ENCODE measurements around the gene OXT. TPM values are rescaled to one million over a fixed set of nuclear protein-coding genes. Genes with fewer than 3 reads are reported as not detected.

OXT gene
- total and polyA plus RNA-seq, 2 of the 13 experiments (the other 11 are each of a cell fraction or from before 2014, with no cell fraction given), result not detected

- TF ChIP-seq, protein P1, sequence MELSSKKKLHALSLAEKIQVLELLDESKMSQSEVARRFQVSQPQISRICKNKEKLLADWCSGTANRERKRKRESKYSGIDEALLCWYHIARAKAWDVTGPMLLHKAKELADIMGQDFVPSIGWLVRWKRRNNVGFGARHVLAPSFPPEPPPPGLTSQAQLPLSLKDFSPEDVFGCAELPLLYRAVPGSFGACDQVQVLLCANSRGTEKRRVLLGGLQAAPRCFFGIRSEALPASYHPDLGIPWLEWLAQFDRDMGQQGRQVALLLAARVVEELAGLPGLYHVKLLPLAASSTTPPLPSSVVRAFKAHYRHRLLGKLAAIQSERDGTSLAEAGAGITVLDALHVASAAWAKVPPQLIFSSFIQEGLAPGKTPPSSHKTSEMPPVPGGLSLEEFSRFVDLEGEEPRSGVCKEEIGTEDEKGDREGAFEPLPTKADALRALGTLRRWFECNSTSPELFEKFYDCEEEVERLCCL (CRISPR knock-in tag; IDR thresholded peaks at IDR 0.05; ENCODE audit: borderline replicate concordance), result peak; percentile 20
- TF ChIP-seq ZNF670 (CRISPR knock-in tag; IDR thresholded peaks at IDR 0.05; ENCODE audit: borderline replicate concordance) (peak; percentile 98; the same call in 1 of the 2 replicates), SMAD1 (CRISPR knock-in tag; IDR thresholded peaks at IDR 0.05; ENCODE audit: borderline replicate concordance, low read depth) (peak; percentile 99), ZBTB1 (CRISPR knock-in tag; IDR thresholded peaks at IDR 0.05; ENCODE audit: borderline replicate concordance) (0 out of 2 replicates have a peak, but pooled peaks have one; percentile 17), ZNF672 (CRISPR knock-in tag; IDR thresholded peaks at IDR 0.05) (peak; percentile 80; the same call in 1 of the 2 replicates), ZNF580 (CRISPR knock-in tag; IDR thresholded peaks at IDR 0.05; ENCODE audit: borderline replicate concordance, low read depth) (peak; percentile 47; the same call in 1 of the 2 replicates), ZNF333 (CRISPR knock-in tag; IDR thresholded peaks at IDR 0.05; ENCODE audit: borderline replicate concordance) (peak; percentile 80; the same call in 1 of the 2 replicates), GATAD2A (CRISPR knock-in tag; IDR thresholded peaks at IDR 0.05) (no peak), ZNF792 (CRISPR knock-in tag; IDR thresholded peaks at IDR 0.05) (peak; percentile 89; the same call in 1 of the 2 replicates), U2AF1 (optimal IDR thresholded peaks at IDR 0.05; ENCODE audit: low read depth, low read length) (peak; percentile 79), SMAD9 (CRISPR knock-in tag; IDR thresholded peaks at IDR 0.05) (peak; percentile 83; the same call in 1 of the 2 replicates), ZNF562 (CRISPR knock-in tag; IDR thresholded peaks at IDR 0.05; ENCODE audit: borderline replicate concordance) (no peak), ZBTB25 (CRISPR knock-in tag; IDR thresholded peaks at IDR 0.05) (peak; percentile 82), EZH2 (conservative IDR thresholded peaks at IDR 0.05; ENCODE audit: low read depth, low read length) (no peak), HES4 (CRISPR knock-in tag; IDR thresholded peaks at IDR 0.05; ENCODE audit: borderline replicate concordance) (peak; percentile 98), ZNF34 (CRISPR knock-in tag; IDR thresholded peaks at IDR 0.05; ENCODE audit: borderline replicate concordance) (peak; percentile 73; the same call in 1 of the 2 replicates), ZNF772 (CRISPR knock-in tag; IDR thresholded peaks at IDR 0.05) (peak; percentile 93), KAT7 (CRISPR knock-in tag; IDR thresholded peaks at IDR 0.05; ENCODE audit: borderline replicate concordance) (peak; percentile 93), ZNF883 (CRISPR knock-in tag; IDR thresholded peaks at IDR 0.05; ENCODE audit: not compliant biosample characterization) (peak; percentile 95), IKZF1 (IDR thresholded peaks at IDR 0.05) (no peak), SYNCRIP (IDR thresholded peaks at IDR 0.05; ENCODE audit: insufficient read depth, low read depth, low read length) (no peak), YEATS4 (CRISPR knock-in tag; IDR thresholded peaks at IDR 0.05; ENCODE audit: borderline replicate concordance) (peak; percentile 100), ZNF414 (CRISPR knock-in tag; IDR thresholded peaks at IDR 0.05) (peak; percentile 71; the same call in 1 of the 2 replicates)
- TF ChIP-seq, protein P2, sequence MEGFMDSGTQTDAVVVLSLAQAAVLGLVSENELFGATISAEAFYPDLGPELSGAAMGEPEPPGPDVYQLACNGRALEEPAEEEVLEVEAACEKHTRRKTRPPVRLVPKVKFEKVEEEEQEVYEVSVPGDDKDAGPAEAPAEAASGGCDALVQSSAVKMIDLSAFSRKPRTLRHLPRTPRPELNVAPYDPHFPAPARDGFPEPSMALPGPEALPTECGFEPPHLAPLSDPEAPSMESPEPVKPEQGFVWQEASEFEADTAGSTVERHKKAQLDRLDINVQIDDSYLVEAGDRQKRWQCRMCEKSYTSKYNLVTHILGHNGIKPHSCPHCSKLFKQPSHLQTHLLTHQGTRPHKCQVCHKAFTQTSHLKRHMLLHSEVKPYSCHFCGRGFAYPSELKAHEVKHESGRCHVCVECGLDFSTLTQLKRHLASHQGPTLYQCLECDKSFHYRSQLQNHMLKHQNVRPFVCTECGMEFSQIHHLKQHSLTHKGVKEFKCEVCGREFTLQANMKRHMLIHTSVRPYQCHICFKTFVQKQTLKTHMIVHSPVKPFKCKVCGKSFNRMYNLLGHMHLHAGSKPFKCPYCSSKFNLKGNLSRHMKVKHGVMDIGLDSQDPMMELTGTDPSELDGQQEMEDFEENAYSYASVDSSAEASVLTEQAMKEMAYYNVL (CRISPR knock-in tag; IDR thresholded peaks at IDR 0.05; ENCODE audit: borderline replicate concordance), result peak; percentile 63
Observed at GRCh38 chr20:3045816-3046676, 25.4 kb upstream of the OXT start, which contains the start of gene MRPS26 (continued).
